ENCODE measurements around the gene CCDC187. TPM values are rescaled to one million over a fixed set of nuclear protein-coding genes. Genes with fewer than 3 reads are reported as not detected.

The CCDC187 gene
- polyA plus RNA-seq, 1 donor from 2014 or later: not detected

DNA sequence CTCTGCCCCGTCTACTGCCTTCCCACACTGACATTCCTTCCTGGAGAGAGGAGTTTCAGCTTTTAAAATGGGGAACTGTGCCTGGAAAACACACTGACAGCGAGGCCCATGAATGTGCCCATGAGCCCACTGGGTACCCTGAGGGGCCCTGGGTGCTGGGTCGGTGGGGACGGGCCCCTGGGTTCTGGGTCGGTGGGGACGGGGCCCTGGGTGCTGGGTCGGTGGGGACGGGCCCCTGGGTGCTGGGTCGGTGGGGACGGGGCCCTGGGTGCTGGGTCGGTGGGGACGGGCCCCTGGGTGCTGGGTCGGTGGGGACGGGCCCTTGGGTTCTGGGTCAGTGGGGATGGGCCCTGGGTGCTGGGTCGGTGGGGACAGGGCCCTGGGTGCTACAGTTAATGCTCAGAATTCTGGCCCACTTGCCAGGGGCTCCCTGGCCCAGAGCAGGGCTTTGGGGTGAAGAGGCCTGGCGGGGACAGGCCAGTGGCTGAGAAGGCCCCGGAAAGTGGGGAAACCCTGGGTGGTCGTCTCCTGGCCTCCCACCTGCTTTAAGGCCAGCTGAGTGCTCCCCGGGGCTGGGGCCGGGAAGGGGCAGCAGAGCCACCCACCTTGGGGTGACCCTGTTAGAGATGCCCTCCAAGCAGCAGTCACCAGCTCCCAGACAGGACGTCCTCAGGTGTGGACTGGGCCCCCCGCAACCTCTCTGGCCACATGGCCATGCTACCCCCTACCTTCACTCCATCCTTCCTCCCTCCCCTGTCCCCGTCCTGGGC is 25.9 kb upstream of the CCDC187 start:
- H3K27me3 ChIP-seq (ENCODE audit: insufficient read depth, low read depth, low read length): no peaks in the 10 kb centered on the region
- H3K4me2 ChIP-seq (ENCODE audit: low read length): no peak overlapping the region
- TF ChIP-seq SMC3 (conservative IDR thresholded peaks at IDR 0.05; ENCODE audit: poor library complexity) (no peak), TAF1 (IDR thresholded peaks at IDR 0.05; ENCODE audit: low read depth) (no peak), POLR2AphosphoS5 (IDR thresholded peaks at IDR 0.05) (no peak), EZH2 (IDR thresholded peaks at IDR 0.05; ENCODE audit: borderline replicate concordance, insufficient read depth, low read length, poor library complexity, severe bottlenecking) (no peak), EP300 (conservative IDR thresholded peaks at IDR 0.05; ENCODE audit: poor library complexity, severe bottlenecking) (no peak), MXI1 (conservative IDR thresholded peaks at IDR 0.05; ENCODE audit: poor library complexity, severe bottlenecking) (no peak), RAD21 (conservative IDR thresholded peaks at IDR 0.05) (no peak)
- TF ChIP-seq, protein P1, sequence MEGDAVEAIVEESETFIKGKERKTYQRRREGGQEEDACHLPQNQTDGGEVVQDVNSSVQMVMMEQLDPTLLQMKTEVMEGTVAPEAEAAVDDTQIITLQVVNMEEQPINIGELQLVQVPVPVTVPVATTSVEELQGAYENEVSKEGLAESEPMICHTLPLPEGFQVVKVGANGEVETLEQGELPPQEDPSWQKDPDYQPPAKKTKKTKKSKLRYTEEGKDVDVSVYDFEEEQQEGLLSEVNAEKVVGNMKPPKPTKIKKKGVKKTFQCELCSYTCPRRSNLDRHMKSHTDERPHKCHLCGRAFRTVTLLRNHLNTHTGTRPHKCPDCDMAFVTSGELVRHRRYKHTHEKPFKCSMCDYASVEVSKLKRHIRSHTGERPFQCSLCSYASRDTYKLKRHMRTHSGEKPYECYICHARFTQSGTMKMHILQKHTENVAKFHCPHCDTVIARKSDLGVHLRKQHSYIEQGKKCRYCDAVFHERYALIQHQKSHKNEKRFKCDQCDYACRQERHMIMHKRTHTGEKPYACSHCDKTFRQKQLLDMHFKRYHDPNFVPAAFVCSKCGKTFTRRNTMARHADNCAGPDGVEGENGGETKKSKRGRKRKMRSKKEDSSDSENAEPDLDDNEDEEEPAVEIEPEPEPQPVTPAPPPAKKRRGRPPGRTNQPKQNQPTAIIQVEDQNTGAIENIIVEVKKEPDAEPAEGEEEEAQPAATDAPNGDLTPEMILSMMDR (IDR thresholded peaks at IDR 0.05; ENCODE audit: poor library complexity, severe bottlenecking): no peak
- no peaks in the 10 kb centered on the region for H3K9me2 ChIP-seq (ENCODE audit: insufficient read depth, low read length)
- H3K9me3 ChIP-seq (ENCODE audit: low read length): no peaks in the 10 kb centered on the region
- H3K36me3 ChIP-seq (ENCODE audit: insufficient read depth, low read length): no peaks in the 10 kb centered on the region
- no peaks in the 10 kb centered on the region for H4K20me1 ChIP-seq (ENCODE audit: insufficient read depth)
- peak overlapping the region; percentile 96 for H3K4me3 ChIP-seq (ENCODE audit: low read length)
- no peak overlapping the region for H2AFZ ChIP-seq (ENCODE audit: low read depth, low read length)
- H3K27ac ChIP-seq (ENCODE audit: low read length): no peak overlapping the region
- H3K79me2 ChIP-seq (replicated peaks; ENCODE audit: insufficient read depth, low read length): peaks cover 29% of the 10 kb centered on the region
- H3F3A ChIP-seq (ENCODE audit: insufficient read depth, low read length, poor library complexity, severe bottlenecking): no peaks in the 10 kb centered on the region
- H3K9ac ChIP-seq (ENCODE audit: low read length): peak overlapping the region; percentile 94

GRCh38 chr9:136329211-136329627 is 25.3 kb upstream of the CCDC187 start:
- Histone ChIP-seq H3K9ac (ENCODE audit: low read length) (peak overlapping the region; percentile 94), H3K27ac (ENCODE audit: low read length) (peak overlapping the region; percentile 70), H3K4me2 (ENCODE audit: low read length) (peak overlapping the region; percentile 74), H3K27me3 (ENCODE audit: insufficient read depth, low read depth, low read length) (no peaks in the 10 kb centered on the region), H2AFZ (ENCODE audit: low read depth, low read length) (no peak overlapping the region), H3K9me3 (ENCODE audit: low read length) (no peaks in the 10 kb centered on the region), H4K20me1 (ENCODE audit: insufficient read depth) (no peaks in the 10 kb centered on the region), H3K36me3 (ENCODE audit: insufficient read depth, low read length) (no peaks in the 10 kb centered on the region), H3K79me2 (replicated peaks; ENCODE audit: insufficient read depth, low read length) (peaks cover 29% of the 10 kb centered on the region), H3K4me3 (ENCODE audit: low read length) (peak overlapping the region; percentile 96), H3K9me2 (ENCODE audit: insufficient read depth, low read length) (no peaks in the 10 kb centered on the region), H3F3A (ENCODE audit: insufficient read depth, low read length, poor library complexity, severe bottlenecking) (no peaks in the 10 kb centered on the region)
- TF ChIP-seq, protein P1 (IDR thresholded peaks at IDR 0.05; ENCODE audit: poor library complexity, severe bottlenecking): no peak
- TF ChIP-seq EZH2 (IDR thresholded peaks at IDR 0.05; ENCODE audit: borderline replicate concordance, insufficient read depth, low read length, poor library complexity, severe bottlenecking) (no peak), SMC3 (conservative IDR thresholded peaks at IDR 0.05; ENCODE audit: poor library complexity) (no peak), POLR2AphosphoS5 (IDR thresholded peaks at IDR 0.05) (no peak), MXI1 (conservative IDR thresholded peaks at IDR 0.05; ENCODE audit: poor library complexity, severe bottlenecking) (no peak), REST (IDR thresholded peaks at IDR 0.05; ENCODE audit: borderline replicate concordance) (no peak), EP300 (conservative IDR thresholded peaks at IDR 0.05; ENCODE audit: poor library complexity, severe bottlenecking) (no peak)

Measured in neural cell (in vitro differentiated cells).